Measurements from ENCODE around the gene MOB3B. TPM values are rescaled to one million over a fixed set of nuclear protein-coding genes. Genes with fewer than 3 reads are reported as not detected.

The MOB3B gene
- total RNA-seq, 6 experiments from 2014 or later: not detected

GRCh38 chr9:27384262-27385014, 145.2 kb downstream of the MOB3B start:
- no peak for DNase-seq
- no peak for TF ChIP-seq CTCF (IDR thresholded peaks at IDR 0.05)
- Mint-ChIP-seq H3K36me3 (ENCODE audit: low read depth) (no peaks in the 10 kb centered on the region), H3K27me3 (ENCODE audit: insufficient read depth) (peaks cover 4% of the 10 kb centered on the region), H3K9me3 (no peaks in the 10 kb centered on the region), H3K4me3 (no peak overlapping the region), H3K27ac (no peak overlapping the region), H3K4me1 (ENCODE audit: low read depth) (no peaks in the 10 kb centered on the region)

DNA sequence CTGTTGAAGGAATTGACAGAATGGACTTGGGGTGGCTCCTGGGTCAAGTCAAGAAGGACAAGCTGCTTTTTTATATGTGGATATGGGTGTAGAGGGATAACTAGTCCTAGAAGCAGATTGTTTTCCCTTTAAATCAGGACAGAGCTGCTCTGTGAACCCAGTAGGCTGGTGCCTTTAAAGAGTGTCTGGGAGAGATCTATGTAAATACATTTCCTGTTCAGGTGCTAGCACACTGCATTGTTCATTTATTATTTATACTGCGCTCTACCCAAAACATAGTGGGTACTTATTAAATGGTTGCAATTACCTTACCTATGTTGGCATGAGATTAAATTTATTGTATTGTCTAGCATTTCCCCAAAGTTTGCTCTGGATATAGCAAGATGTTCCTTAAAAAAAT, 146.1 kb downstream of the MOB3B start:
- Mint-ChIP-seq H3K4me1 (ENCODE audit: low read depth) (no peaks in the 10 kb centered on the region), H3K27ac (no peak overlapping the region), H3K9me3 (no peaks in the 10 kb centered on the region), H3K4me3 (no peak overlapping the region), H3K36me3 (ENCODE audit: low read depth) (no peaks in the 10 kb centered on the region), H3K27me3 (ENCODE audit: insufficient read depth) (peaks cover 4% of the 10 kb centered on the region)
- no peak for TF ChIP-seq CTCF (IDR thresholded peaks at IDR 0.05)
- no peak for DNase-seq

- H3K27ac Mint-ChIP-seq: no peak overlapping the region
- no peaks in the 10 kb centered on the region for H3K4me1 Mint-ChIP-seq (ENCODE audit: low read depth)
- no peak for TF ChIP-seq CTCF (IDR thresholded peaks at IDR 0.05)
- peaks cover 5% of the 10 kb centered on the region for H3K27me3 Mint-ChIP-seq (ENCODE audit: insufficient read depth)
- no peaks in the 10 kb centered on the region for H3K36me3 Mint-ChIP-seq (ENCODE audit: low read depth)
- no peaks in the 10 kb centered on the region for H3K9me3 Mint-ChIP-seq
- no peak overlapping the region for H3K4me3 Mint-ChIP-seq
- DNase-seq: no peak
Observed at GRCh38 chr9:27382975-27383374, 146.6 kb downstream of the MOB3B start.

GRCh38 chr9:27382308-27382707, 147.3 kb downstream of the MOB3B start:
- TF ChIP-seq CTCF (IDR thresholded peaks at IDR 0.05): no peak
- Mint-ChIP-seq H3K27me3 (ENCODE audit: insufficient read depth) (peaks cover 1% of the 10 kb centered on the region), H3K27ac (no peak overlapping the region), H3K4me1 (ENCODE audit: low read depth) (no peaks in the 10 kb centered on the region), H3K4me3 (no peak overlapping the region), H3K9me3 (no peaks in the 10 kb centered on the region), H3K36me3 (ENCODE audit: low read depth) (no peaks in the 10 kb centered on the region)
- no peak for DNase-seq

DNA sequence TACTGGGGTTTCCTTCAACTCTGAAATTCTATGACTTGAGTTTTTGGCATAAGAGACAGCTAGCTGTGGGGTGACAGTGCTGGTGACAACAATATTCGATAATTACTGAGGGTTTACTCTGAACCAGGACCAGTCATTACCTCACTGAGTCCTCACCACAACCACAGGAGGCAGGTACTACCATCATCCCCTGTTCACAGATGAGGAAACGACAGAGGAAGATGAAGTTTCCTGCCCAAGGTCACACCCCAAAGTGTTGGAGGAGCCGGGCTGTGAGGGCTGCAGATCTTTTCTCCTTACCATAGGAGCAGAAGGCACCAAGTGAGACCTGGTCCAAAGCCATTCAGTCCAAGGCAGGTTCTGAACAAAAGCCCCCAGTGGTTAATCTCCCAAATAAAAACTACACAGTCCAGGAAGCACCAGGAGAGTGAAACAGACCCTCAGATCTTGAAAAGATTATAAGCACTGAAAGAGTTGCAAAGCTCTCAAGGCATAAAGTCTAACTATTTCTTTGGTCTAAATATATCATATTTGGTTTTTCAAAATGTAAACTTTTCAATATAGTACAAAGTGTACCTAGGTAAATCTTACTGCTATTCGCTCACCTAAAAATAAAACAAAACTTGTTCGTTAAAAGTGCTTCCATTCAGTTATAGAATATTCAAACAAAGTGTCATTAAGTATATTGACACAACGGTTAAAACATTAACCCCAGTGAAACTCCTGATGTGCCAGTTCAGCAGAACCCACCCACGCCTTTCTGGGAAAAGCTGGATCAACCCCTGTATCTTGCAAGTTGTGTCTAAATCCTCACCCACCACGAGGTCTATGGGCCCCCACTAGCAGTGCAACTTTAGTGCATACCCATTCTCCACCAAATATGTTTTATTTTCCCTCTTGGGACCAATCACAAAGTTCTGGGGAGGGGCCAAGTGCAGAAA, 150.0 kb downstream of the MOB3B start:
- Mint-ChIP-seq H3K27ac (no peak overlapping the region), H3K4me3 (no peak overlapping the region), H3K9me3 (no peaks in the 10 kb centered on the region)

More for the DNA sequence above, 150.0 kb downstream of the MOB3B start:
- peaks cover 1% of the 10 kb centered on the region for H3K27me3 Mint-ChIP-seq (ENCODE audit: insufficient read depth)
- TF ChIP-seq CTCF (IDR thresholded peaks at IDR 0.05): no peak
- DNase-seq: no peak
- no peaks in the 10 kb centered on the region for H3K4me1 Mint-ChIP-seq (ENCODE audit: low read depth)
- H3K36me3 Mint-ChIP-seq (ENCODE audit: low read depth): no peaks in the 10 kb centered on the region

Measured in HFFc6 (cell line).